SK-N-SH (cell line): Measurements from ENCODE around the gene PLPP6.

ENCODE experiments used
- MXI1 ChIP-seq: IDR thresholded peaks from 2 replicates; pipeline ENCODE4 v1.6.1; 2012; ENCODE audit warnings: mild to moderate bottlenecking, low read depth, low read length, improper control_type of control experiment
- SMC3 ChIP-seq: IDR thresholded peaks from 2 replicates; pipeline ENCODE4 v1.6.1; 2012; ENCODE audit warnings: low read depth, low read length, improper control_type of control experiment
- TF ChIP-seq, protein P1 (sequence below): fragments of 200-600 bp; sonication (generic); IDR thresholded peaks from 2 replicates; pipeline ENCODE4 v1.6.1; 2017; ENCODE audit warnings: antibody characterized with exemption, mild to moderate bottlenecking, moderate library complexity
- TF ChIP-seq, protein P2 (sequence below): fragments of 150-350 bp; IDR thresholded peaks from 2 replicates; pipeline ENCODE4 v1.6.1; 2017; ENCODE audit warnings: antibody characterized with exemption, low read length, low read depth, borderline replicate concordance

- no peak for TF ChIP-seq SMC3
- TF ChIP-seq, protein P1, sequence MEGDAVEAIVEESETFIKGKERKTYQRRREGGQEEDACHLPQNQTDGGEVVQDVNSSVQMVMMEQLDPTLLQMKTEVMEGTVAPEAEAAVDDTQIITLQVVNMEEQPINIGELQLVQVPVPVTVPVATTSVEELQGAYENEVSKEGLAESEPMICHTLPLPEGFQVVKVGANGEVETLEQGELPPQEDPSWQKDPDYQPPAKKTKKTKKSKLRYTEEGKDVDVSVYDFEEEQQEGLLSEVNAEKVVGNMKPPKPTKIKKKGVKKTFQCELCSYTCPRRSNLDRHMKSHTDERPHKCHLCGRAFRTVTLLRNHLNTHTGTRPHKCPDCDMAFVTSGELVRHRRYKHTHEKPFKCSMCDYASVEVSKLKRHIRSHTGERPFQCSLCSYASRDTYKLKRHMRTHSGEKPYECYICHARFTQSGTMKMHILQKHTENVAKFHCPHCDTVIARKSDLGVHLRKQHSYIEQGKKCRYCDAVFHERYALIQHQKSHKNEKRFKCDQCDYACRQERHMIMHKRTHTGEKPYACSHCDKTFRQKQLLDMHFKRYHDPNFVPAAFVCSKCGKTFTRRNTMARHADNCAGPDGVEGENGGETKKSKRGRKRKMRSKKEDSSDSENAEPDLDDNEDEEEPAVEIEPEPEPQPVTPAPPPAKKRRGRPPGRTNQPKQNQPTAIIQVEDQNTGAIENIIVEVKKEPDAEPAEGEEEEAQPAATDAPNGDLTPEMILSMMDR: no peak
- TF ChIP-seq MXI1: no peak
- TF ChIP-seq, protein P2, sequence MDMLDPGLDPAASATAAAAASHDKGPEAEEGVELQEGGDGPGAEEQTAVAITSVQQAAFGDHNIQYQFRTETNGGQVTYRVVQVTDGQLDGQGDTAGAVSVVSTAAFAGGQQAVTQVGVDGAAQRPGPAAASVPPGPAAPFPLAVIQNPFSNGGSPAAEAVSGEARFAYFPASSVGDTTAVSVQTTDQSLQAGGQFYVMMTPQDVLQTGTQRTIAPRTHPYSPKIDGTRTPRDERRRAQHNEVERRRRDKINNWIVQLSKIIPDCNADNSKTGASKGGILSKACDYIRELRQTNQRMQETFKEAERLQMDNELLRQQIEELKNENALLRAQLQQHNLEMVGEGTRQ: no peak
These were observed 8.5 kb downstream of the PLPP6 start for GRCh38 chr9:4670591-4670990.
